Measurements from ENCODE around the gene DZIP1.
"Not testable (repeated sequence)": the region's sequence is repeated elsewhere in the genome, so short reads cannot be mapped to it uniquely, and the experiment has no call there.

DZIP1 gene

GRCh38 chr13:95601216-95601615, 43.3 kb downstream of the DZIP1 start:
- DNase-seq, result no peak

GRCh38 chr13:95596701-95597100, 47.8 kb downstream of the DZIP1 start:
- no peak for DNase-seq

- DNase-seq, result no peak
Measured at GRCh38 chr13:95593462-95593861, 51.0 kb downstream of the DZIP1 start.

- no peak for DNase-seq
Measured at GRCh38 chr13:95588721-95589120, 55.8 kb downstream of the DZIP1 start.

GRCh38 chr13:95588134-95588533, 56.4 kb downstream of the DZIP1 start:
- no peak for DNase-seq

- DNase-seq, result no peak
Measured at GRCh38 chr13:95585867-95586266, 58.6 kb downstream of the DZIP1 start.

GRCh38 chr13:95579303-95579702, 65.2 kb downstream of the DZIP1 start:
- no peak for DNase-seq

GRCh38 chr13:95573221-95573620, 71.3 kb downstream of the DZIP1 start:
- no peak for DNase-seq

- DNase-seq, result no peak
Measured at GRCh38 chr13:95571941-95572340, 72.6 kb downstream of the DZIP1 start.

- DNase-seq, result no peak
Measured at GRCh38 chr13:95570016-95570415, 74.5 kb downstream of the DZIP1 start.

- DNase-seq, result no peak
Measured at GRCh38 chr13:95568131-95568530, 76.4 kb downstream of the DZIP1 start.

GRCh38 chr13:95565758-95566157, 78.7 kb downstream of the DZIP1 start:
- DNase-seq, result not testable (repeated sequence)

- no peak for DNase-seq
Measured at GRCh38 chr13:95564733-95565291, 79.7 kb downstream of the DZIP1 start.

GRCh38 chr13:95564091-95564490, 80.4 kb downstream of the DZIP1 start:
- DNase-seq, result no peak

- DNase-seq, result no peak
Measured at GRCh38 chr13:95560387-95560786, 84.1 kb downstream of the DZIP1 start.

- DNase-seq, result no peak
Measured at GRCh38 chr13:95559100-95559499, 85.4 kb downstream of the DZIP1 start.

GRCh38 chr13:95557013-95557412, 87.5 kb downstream of the DZIP1 start:
- DNase-seq, result no peak

- no peak for DNase-seq
Measured at GRCh38 chr13:95553581-95554385, 90.7 kb downstream of the DZIP1 start.

- no peak for DNase-seq
Measured at GRCh38 chr13:95552539-95553441, 91.7 kb downstream of the DZIP1 start, which contains the start of gene CLDN10. CLDN10 (plus strand) TSS chr13:95552720; CDS start chr13:95552754, 34 bp downstream.

- peak; percentile 5 for DNase-seq
Measured at GRCh38 chr13:95552208-95552538, 92.3 kb downstream of the DZIP1 start.

GRCh38 chr13:95547531-95548167, 96.9 kb downstream of the DZIP1 start:
- no peak for DNase-seq

- no peak for DNase-seq
Measured at GRCh38 chr13:95546919-95547318, 97.6 kb downstream of the DZIP1 start.

GRCh38 chr13:95544293-95544692, 100.2 kb downstream of the DZIP1 start:
- DNase-seq, result no peak

Data from NCI-H510A (cell line).